GM23338 (cell line): ENCODE results near the gene SLC35F2. TPM values are rescaled to one million over a fixed set of nuclear protein-coding genes. Genes with fewer than 3 reads are reported as not detected.

Experiments used
- ATAC-seq: fragments of 200-7000 bp; cut with Tn5 transposase; 3 replicates; pipeline ENCODE4 v1.9.1; 2020
- DNase-seq: peaks from one replicate; pipeline ENCODE4 v3.0.0-alpha.2; 2015; ENCODE audit warnings: low spot score
- H2AFZ ChIP-seq: fragments of 200-600 bp; sonication (generic); 2 replicates; pipeline ENCODE4 v1.8.0; 2016; ENCODE audit warnings: antibody characterized with exemption, mild to moderate bottlenecking, moderate library complexity
- H3F3A ChIP-seq: fragments of 200-600 bp; sonication (generic); replicated peaks from 2 replicates; pipeline ENCODE4 v1.8.0; 2017; ENCODE audit warnings: antibody characterized with exemption, mixed run types, low read depth
- H3K27ac ChIP-seq: fragments of 200-600 bp; sonication (generic); 2 replicates; pipeline ENCODE4 v1.6.1; 2016; ENCODE audit warnings: low read depth
- H3K27me3 ChIP-seq: fragments of 200-600 bp; sonication (generic); 2 replicates; pipeline ENCODE4 v1.8.0; 2016; ENCODE audit warnings: mild to moderate bottlenecking, mixed run types, moderate library complexity; ENCODE audit not compliant: insufficient read depth
- H3K36me3 ChIP-seq: fragments of 200-600 bp; sonication (generic); 2 replicates; pipeline ENCODE4 v1.8.0; 2016; ENCODE audit warnings: mild to moderate bottlenecking; ENCODE audit not compliant: insufficient read depth
- H3K4me1 ChIP-seq: fragments of 200-600 bp; sonication (generic); 2 replicates; pipeline ENCODE4 v1.8.0; 2016; ENCODE audit warnings: mild to moderate bottlenecking, moderate library complexity; ENCODE audit not compliant: insufficient read depth
- H3K4me2 ChIP-seq: fragments of 200-600 bp; sonication (generic); 2 replicates; pipeline ENCODE4 v1.7.1; 2017; ENCODE audit warnings: mixed run types
- H3K4me3 ChIP-seq: fragments of 200-600 bp; sonication (generic); 2 replicates; pipeline ENCODE4 v1.6.1; 2016; ENCODE audit warnings: mixed run types
- H3K79me2 ChIP-seq: fragments of 200-600 bp; sonication (generic); replicated peaks from 2 replicates; pipeline ENCODE4 v1.8.0; 2017; ENCODE audit warnings: mild to moderate bottlenecking; ENCODE audit not compliant: insufficient read depth
- H3K9me2 ChIP-seq: fragments of 200-600 bp; sonication (generic); 2 replicates; pipeline ENCODE4 v1.8.0; 2017; ENCODE audit not compliant: insufficient read depth
- H4K20me1 ChIP-seq: fragments of 200-600 bp; sonication (generic); replicated peaks from 2 replicates; pipeline ENCODE4 v1.8.0; 2017; ENCODE audit warnings: mild to moderate bottlenecking; ENCODE audit not compliant: insufficient read depth
- H3K27ac Mint-ChIP-seq: 2 replicates; pipeline ENCODE4 v1.8.0; 2020; ENCODE audit warnings: inconsistent platforms, mild to moderate bottlenecking, moderate library complexity, mixed read lengths
- H3K27me3 Mint-ChIP-seq: 3 replicates; pipeline ENCODE4 v1.8.0; 2022; ENCODE audit warnings: low read depth, mild to moderate bottlenecking, moderate library complexity, mixed read lengths, inconsistent platforms; ENCODE audit not compliant: insufficient read depth, poor library complexity
- H3K36me3 Mint-ChIP-seq: 3 replicates; pipeline ENCODE4 v1.8.0; 2021; ENCODE audit warnings: low read depth, mild to moderate bottlenecking, inconsistent platforms, moderate library complexity, mixed read lengths
- H3K4me1 Mint-ChIP-seq: 3 replicates; pipeline ENCODE4 v1.8.0; 2020; ENCODE audit warnings: mild to moderate bottlenecking, inconsistent platforms, mixed read lengths
- H3K4me3 Mint-ChIP-seq: 3 replicates; pipeline ENCODE4 v1.8.0; 2021; ENCODE audit warnings: moderate library complexity, mild to moderate bottlenecking, inconsistent platforms, mixed read lengths
- H3K9me3 Mint-ChIP-seq: 3 replicates; pipeline ENCODE4 v1.8.0; 2020; ENCODE audit warnings: moderate library complexity, mild to moderate bottlenecking, inconsistent platforms, mixed read lengths
- CREB1 ChIP-seq: fragments of 250-450 bp; sonication (Bioruptor Pico); IDR thresholded peaks from 2 replicates; pipeline ENCODE4 v1.5.0; 2020; ENCODE audit warnings: low read depth, mild to moderate bottlenecking, moderate library complexity
- EZH2 ChIP-seq: fragments of 200-600 bp; sonication (generic); IDR thresholded peaks from one replicate; pipeline ENCODE4 v1.8.0; 2017; ENCODE audit warnings: antibody characterized with exemption, mild to moderate bottlenecking, low read depth; ENCODE audit not compliant: unreplicated experiment
- EZH2phosphoT487 ChIP-seq: fragments of 200-600 bp; sonication (generic); IDR thresholded peaks from one replicate; pipeline ENCODE4 v1.8.1; 2018; ENCODE audit warnings: antibody characterized with exemption; ENCODE audit not compliant: unreplicated experiment
- JUNB ChIP-seq: IDR thresholded peaks from one replicate; pipeline ENCODE4 v1.6.1; 2016; ENCODE audit warnings: antibody characterized with exemption; ENCODE audit not compliant: unreplicated experiment
- NANOG ChIP-seq: IDR thresholded peaks from 2 replicates; pipeline ENCODE4 v1.6.1; 2016; ENCODE audit warnings: antibody characterized with exemption, borderline replicate concordance
- POLR2AphosphoS5 ChIP-seq: IDR thresholded peaks from 2 replicates; pipeline ENCODE4 v1.6.1; 2016; ENCODE audit warnings: antibody characterized with exemption, low read depth
- REST ChIP-seq: IDR thresholded peaks from one replicate; pipeline ENCODE4 v1.6.1; 2018; ENCODE audit warnings: antibody characterized with exemption; ENCODE audit not compliant: unreplicated experiment
- STAT1 ChIP-seq: IDR thresholded peaks from one replicate; pipeline ENCODE4 v1.6.1; 2016; ENCODE audit warnings: antibody characterized with exemption; ENCODE audit not compliant: unreplicated experiment
- ZNF114 ChIP-seq: fragments of 250-450 bp; sonication (Bioruptor Pico); IDR thresholded peaks from 2 replicates; pipeline ENCODE4 v1.5.0; 2020; ENCODE audit warnings: mild to moderate bottlenecking, moderate library complexity
- ZNF331 ChIP-seq: fragments of 250-450 bp; sonication (Bioruptor Pico); IDR thresholded peaks from 2 replicates; pipeline ENCODE4 v1.5.0; 2020; ENCODE audit warnings: low read depth, mild to moderate bottlenecking, moderate library complexity
- polyA plus RNA-seq: library from polyadenylated mRNA; unstranded; fragments of >200 nt; fragmentation: Nextera tagmentation; extraction: Ambion mirVana; gene quantifications from 2 replicates; pipeline ENCODE4 v1.2.1, GENCODE V29; 2016
- total RNA-seq: library from RNA; depleted of rRNA; stranded (reverse); fragments of >200 nt; shearing (Covaris generic); gene quantifications from 2 replicates; pipeline ENCODE4 v1.2.3, GENCODE V29; 2014
- TF ChIP-seq, protein P1 (sequence below): fragments of 250-450 bp; sonication (Bioruptor Pico); IDR thresholded peaks from 2 replicates; pipeline ENCODE4 v1.5.0; 2020; ENCODE audit warnings: mild to moderate bottlenecking, moderate library complexity
- TF ChIP-seq, protein P2 (sequence below), 2 experiments: fragments of 200-600 bp in 1 of 2; sonication (generic) in 1 of 2; conservative IDR thresholded peaks; 2 replicates each; pipeline versions ENCODE4 v1.5.1 to v1.6.1; 2016 to 2017; ENCODE audit warnings: antibody characterized with exemption in 2 of 2, low read depth in 2 of 2, mild to moderate bottlenecking in 2 of 2, moderate library complexity in 1 of 2
- TF ChIP-seq, protein P3 (sequence below): IDR thresholded peaks from 2 replicates; pipeline ENCODE4 v1.6.1; 2016; ENCODE audit warnings: antibody characterized with exemption

The SLC35F2 gene
- total and polyA plus RNA-seq, 2 experiments from 2014 or later: 25.2 to 32.5 TPM

DNA sequence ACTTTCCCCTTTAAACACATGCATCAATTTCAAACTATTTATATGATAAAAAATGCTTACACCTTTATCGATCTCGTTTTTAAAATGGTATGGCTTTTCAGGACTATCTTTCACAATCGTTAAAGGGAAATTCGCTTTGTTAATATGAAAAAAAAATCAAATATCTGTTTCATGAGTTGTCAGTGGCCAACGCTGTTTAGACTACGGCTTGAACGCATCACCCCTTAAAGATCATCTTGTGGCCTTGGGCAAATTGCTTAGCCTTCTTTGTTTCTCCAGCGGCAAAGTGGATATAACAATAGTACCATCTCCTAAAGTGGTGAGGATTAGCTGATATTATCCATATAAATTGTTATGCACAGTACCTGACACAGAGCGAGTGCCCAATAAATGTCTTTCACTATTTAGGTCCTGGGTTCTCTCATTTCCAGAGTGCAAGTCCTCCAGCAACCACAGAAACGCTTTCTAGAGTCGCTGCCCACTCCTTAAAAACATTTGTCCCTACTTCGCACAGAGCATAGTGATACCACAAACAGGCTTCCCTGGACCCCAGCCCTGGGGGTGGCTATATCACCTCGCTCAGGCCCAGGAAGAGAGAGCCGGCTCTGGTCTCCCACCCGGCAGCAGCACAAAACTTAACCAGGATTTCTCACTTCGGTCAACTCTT is 904 bp downstream of the SLC35F2 start:
- Mint-ChIP-seq H3K27me3 (peaks cover 16% of the 10 kb centered on the region), H3K27ac (no peak overlapping the region), H3K36me3 (no peaks in the 10 kb centered on the region; the same call in 2 of the 3 replicates), H3K4me1 (peaks cover 14% of the 10 kb centered on the region), H3K9me3 (no peaks in the 10 kb centered on the region; the same call in 2 of the 3 replicates), H3K4me3 (peak overlapping the region; percentile 87)
- peak overlapping the region; percentile 35 for H2AFZ ChIP-seq
- no peaks in the 10 kb centered on the region for H3K36me3 ChIP-seq
- no peaks in the 10 kb centered on the region for H3K9me2 ChIP-seq
- no peaks in the 10 kb centered on the region; the same call in 1 of the 2 replicates for H4K20me1 ChIP-seq
- peak overlapping the region; percentile 57 for H3K4me3 ChIP-seq
- H3K4me1 ChIP-seq: peaks cover 18% of the 10 kb centered on the region
- DNase-seq: no peak
- TF ChIP-seq, protein P1, sequence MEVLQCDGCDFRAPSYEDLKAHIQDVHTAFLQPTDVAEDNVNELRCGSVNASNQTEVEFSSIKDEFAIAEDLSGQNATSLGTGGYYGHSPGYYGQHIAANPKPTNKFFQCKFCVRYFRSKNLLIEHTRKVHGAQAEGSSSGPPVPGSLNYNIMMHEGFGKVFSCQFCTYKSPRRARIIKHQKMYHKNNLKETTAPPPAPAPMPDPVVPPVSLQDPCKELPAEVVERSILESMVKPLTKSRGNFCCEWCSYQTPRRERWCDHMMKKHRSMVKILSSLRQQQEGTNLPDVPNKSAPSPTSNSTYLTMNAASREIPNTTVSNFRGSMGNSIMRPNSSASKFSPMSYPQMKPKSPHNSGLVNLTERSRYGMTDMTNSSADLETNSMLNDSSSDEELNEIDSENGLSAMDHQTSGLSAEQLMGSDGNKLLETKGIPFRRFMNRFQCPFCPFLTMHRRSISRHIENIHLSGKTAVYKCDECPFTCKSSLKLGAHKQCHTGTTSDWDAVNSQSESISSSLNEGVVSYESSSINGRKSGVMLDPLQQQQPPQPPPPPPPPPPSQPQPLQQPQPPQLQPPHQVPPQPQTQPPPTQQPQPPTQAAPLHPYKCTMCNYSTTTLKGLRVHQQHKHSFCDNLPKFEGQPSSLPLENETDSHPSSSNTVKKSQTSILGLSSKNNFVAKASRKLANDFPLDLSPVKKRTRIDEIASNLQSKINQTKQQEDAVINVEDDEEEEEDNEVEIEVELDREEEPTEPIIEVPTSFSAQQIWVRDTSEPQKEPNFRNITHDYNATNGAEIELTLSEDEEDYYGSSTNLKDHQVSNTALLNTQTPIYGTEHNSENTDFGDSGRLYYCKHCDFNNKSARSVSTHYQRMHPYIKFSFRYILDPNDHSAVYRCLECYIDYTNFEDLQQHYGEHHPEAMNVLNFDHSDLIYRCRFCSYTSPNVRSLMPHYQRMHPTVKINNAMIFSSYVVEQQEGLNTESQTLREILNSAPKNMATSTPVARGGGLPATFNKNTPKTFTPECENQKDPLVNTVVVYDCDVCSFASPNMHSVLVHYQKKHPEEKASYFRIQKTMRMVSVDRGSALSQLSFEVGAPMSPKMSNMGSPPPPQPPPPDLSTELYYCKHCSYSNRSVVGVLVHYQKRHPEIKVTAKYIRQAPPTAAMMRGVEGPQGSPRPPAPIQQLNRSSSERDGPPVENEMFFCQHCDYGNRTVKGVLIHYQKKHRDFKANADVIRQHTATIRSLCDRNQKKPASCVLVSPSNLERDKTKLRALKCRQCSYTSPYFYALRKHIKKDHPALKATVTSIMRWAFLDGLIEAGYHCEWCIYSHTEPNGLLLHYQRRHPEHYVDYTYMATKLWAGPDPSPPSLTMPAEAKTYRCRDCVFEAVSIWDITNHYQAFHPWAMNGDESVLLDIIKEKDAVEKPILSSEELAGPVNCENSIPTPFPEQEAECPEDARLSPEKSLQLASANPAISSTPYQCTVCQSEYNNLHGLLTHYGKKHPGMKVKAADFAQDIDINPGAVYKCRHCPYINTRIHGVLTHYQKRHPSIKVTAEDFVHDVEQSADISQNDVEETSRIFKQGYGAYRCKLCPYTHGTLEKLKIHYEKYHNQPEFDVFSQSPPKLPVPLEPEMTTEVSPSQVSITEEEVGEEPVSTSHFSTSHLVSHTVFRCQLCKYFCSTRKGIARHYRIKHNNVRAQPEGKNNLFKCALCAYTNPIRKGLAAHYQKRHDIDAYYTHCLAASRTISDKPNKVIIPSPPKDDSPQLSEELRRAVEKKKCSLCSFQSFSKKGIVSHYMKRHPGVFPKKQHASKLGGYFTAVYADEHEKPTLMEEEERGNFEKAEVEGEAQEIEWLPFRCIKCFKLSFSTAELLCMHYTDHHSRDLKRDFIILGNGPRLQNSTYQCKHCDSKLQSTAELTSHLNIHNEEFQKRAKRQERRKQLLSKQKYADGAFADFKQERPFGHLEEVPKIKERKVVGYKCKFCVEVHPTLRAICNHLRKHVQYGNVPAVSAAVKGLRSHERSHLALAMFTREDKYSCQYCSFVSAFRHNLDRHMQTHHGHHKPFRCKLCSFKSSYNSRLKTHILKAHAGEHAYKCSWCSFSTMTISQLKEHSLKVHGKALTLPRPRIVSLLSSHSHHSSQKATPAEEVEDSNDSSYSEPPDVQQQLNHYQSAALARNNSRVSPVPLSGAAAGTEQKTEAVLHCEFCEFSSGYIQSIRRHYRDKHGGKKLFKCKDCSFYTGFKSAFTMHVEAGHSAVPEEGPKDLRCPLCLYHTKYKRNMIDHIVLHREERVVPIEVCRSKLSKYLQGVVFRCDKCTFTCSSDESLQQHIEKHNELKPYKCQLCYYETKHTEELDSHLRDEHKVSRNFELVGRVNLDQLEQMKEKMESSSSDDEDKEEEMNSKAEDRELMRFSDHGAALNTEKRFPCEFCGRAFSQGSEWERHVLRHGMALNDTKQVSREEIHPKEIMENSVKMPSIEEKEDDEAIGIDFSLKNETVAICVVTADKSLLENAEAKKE (CRISPR knock-in tag): no peak
- TF ChIP-seq CREB1 (CRISPR knock-in tag): no peak
- no peak for TF ChIP-seq ZNF114 (CRISPR knock-in tag)
- TF ChIP-seq EZH2phosphoT487: no peak
- no peak for TF ChIP-seq ZNF331 (CRISPR knock-in tag)
- TF ChIP-seq REST: no peak
- no peak for TF ChIP-seq POLR2AphosphoS5
- TF ChIP-seq, protein P2, sequence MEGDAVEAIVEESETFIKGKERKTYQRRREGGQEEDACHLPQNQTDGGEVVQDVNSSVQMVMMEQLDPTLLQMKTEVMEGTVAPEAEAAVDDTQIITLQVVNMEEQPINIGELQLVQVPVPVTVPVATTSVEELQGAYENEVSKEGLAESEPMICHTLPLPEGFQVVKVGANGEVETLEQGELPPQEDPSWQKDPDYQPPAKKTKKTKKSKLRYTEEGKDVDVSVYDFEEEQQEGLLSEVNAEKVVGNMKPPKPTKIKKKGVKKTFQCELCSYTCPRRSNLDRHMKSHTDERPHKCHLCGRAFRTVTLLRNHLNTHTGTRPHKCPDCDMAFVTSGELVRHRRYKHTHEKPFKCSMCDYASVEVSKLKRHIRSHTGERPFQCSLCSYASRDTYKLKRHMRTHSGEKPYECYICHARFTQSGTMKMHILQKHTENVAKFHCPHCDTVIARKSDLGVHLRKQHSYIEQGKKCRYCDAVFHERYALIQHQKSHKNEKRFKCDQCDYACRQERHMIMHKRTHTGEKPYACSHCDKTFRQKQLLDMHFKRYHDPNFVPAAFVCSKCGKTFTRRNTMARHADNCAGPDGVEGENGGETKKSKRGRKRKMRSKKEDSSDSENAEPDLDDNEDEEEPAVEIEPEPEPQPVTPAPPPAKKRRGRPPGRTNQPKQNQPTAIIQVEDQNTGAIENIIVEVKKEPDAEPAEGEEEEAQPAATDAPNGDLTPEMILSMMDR (conservative IDR thresholded peaks at IDR 0.05; ENCODE audit: low read depth in 2 of 2): no peak
- TF ChIP-seq NANOG: no peak
- no peak for TF ChIP-seq EZH2
- TF ChIP-seq, protein P3, sequence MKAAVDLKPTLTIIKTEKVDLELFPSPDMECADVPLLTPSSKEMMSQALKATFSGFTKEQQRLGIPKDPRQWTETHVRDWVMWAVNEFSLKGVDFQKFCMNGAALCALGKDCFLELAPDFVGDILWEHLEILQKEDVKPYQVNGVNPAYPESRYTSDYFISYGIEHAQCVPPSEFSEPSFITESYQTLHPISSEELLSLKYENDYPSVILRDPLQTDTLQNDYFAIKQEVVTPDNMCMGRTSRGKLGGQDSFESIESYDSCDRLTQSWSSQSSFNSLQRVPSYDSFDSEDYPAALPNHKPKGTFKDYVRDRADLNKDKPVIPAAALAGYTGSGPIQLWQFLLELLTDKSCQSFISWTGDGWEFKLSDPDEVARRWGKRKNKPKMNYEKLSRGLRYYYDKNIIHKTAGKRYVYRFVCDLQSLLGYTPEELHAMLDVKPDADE: no peak
- TF ChIP-seq JUNB: no peak
- no peak for TF ChIP-seq STAT1
- H3K79me2 ChIP-seq: peaks cover 46% of the 10 kb centered on the region
- H3K27me3 ChIP-seq: peaks cover 19% of the 10 kb centered on the region
- H3F3A ChIP-seq: no peaks in the 10 kb centered on the region
- H3K4me2 ChIP-seq: peak overlapping the region; percentile 100
- no peak overlapping the region for H3K27ac ChIP-seq
- ATAC-seq: no peak
